Measurements from ENCODE around the gene RBBP7.
"Not testable (repeated sequence)": the region's sequence is repeated elsewhere in the genome, so short reads cannot be mapped to it uniquely, and the experiment has no call there.

RBBP7 gene

GRCh38 chrX:16867947-16868346 is 2.2 kb downstream of the RBBP7 start:
- DNase-seq (ENCODE audit: low read depth in 3 of 3, low spot score in 1 of 3): no peak

GRCh38 chrX:16862829-16863228 is 7.3 kb downstream of the RBBP7 start:
- DNase-seq (ENCODE audit: low read depth in 3 of 3, low spot score in 1 of 3): no peak

DNA sequence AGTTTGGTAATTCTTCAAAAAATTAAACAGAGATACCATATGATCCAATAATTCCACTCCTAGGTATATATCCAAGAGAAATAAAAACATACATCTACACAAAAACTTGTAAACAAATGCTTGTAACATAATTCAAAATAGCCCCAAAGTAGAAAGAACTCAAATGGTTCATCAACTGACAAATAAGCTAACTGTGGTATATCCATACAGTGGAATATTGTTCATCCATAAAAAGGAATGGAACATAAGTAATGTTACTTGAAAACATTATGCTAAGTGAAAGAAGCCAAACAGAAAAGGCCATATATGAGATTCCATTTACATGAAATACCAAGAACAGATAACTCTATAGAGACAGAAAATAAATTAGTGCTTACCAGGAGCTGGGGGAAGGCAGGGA is 13.4 kb downstream of the RBBP7 start:
- DNase-seq (ENCODE audit: low read depth in 3 of 3, low spot score in 1 of 3): no peak

DNA sequence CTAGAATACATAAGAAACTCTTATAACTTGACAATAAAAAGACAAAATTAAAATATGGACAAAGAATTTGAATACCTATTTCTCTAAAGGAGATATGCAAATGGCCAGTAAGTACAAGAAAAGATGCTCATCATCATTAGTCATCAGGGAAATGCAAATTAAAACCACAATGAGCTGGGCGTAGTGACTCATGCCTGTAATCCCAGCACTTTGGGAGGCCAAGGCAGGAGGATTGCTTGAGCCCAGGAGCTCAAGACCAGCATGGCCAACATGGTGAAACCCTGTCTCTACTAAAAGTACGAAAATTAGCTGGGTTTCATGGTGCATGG is 14.1 kb downstream of the RBBP7 start:
- DNase-seq (ENCODE audit: low read depth in 3 of 3, low spot score in 1 of 3): not testable (repeated sequence)

DNA sequence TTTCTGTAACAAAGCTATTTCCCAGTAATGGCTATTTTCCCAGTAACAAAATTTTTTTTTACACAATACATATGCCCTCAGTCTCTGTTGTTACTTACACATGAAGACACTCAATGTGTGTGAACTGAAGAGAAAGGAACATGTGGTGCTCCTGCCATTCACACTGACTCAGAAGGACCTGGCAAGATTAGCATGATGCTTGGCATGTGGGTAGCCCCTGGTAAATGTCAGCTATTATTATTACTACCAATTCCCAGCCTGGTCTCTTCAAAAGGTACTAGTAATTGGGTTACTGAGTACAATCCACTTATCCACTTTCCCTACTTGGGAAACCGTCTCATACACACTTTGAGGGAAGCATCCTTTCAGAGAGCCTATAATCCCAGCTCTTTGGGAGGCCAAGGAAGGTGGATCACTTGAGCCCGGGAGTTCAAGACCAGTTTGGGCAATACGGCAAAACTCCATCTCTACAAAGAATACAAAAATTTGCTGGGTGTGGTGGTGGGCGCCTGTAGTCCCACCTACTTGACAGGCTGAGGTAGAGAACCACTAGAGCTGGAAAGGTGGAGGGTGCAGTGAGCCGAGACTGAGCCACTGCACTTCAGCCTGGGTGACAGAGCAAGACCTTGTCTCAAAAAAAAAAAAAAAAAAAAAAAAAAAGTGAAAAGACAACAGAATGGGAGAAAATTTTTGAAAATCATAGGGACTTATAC is 14.6 kb downstream of the RBBP7 start:
- DNase-seq (ENCODE audit: low read depth in 3 of 3, low spot score in 1 of 3): no peak

- DNase-seq (ENCODE audit: low read depth in 3 of 3, low spot score in 1 of 3): no peak
Observed at GRCh38 chrX:16853537-16853936, 16.6 kb downstream of the RBBP7 start.

GRCh38 chrX:16852617-16853179 is 17.5 kb downstream of the RBBP7 start:
- DNase-seq (ENCODE audit: low read depth in 3 of 3, low spot score in 1 of 3): no peak

GRCh38 chrX:16851827-16852226 is 18.3 kb downstream of the RBBP7 start:
- DNase-seq (ENCODE audit: low read depth in 3 of 3, low spot score in 1 of 3): no peak

DNA sequence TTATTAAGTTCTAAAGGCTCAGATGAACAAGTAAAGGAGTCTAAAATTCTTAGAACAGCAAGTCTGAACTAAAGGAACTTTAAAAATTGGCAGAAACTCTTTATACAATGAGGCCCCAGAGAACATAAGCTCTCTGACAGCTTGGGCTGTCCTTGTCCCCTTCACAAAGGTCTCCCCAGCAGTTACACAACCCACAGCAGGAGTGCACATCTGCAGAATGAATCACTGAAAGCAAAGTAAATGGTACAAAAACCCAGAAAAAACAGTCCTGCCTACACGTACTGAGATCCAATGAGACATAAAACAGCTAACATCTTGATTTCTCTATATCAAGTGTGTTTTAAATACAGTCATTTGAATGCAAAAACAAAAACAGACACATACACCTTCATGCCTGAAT is 18.7 kb downstream of the RBBP7 start:
- no peak for DNase-seq (ENCODE audit: low read depth in 3 of 3, low spot score in 1 of 3)

GRCh38 chrX:16848541-16848940 is 21.6 kb downstream of the RBBP7 start:
- DNase-seq (ENCODE audit: low read depth in 3 of 3, low spot score in 1 of 3): no peak

GRCh38 chrX:16845686-16846085 is 24.5 kb downstream of the RBBP7 start:
- no peak for DNase-seq (ENCODE audit: low read depth in 3 of 3, low spot score in 1 of 3)

GRCh38 chrX:16843208-16843909 is 26.8 kb downstream of the RBBP7 start:
- no peak for DNase-seq (ENCODE audit: low read depth in 3 of 3, low spot score in 1 of 3)

DNA sequence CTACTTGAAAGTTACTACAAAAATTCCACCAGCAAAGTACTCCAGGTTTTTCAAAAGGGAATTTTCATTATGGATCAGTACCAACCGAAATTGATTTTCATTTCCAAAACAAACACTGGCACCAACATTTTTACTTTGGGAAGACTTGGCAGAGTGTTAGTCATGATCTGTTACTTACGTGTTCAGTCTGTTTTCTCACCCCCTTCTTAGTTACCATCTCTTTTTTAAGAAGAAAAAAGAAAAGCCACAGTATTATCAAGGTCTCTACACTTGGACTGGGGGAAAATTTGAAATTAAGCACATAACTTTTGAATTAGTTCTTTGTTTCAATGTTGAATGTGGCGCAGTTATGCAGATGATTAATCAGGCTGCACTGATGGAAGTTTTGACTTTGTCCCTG is 27.5 kb downstream of the RBBP7 start:
- DNase-seq (ENCODE audit: low read depth in 3 of 3, low spot score in 1 of 3): no peak

DNA sequence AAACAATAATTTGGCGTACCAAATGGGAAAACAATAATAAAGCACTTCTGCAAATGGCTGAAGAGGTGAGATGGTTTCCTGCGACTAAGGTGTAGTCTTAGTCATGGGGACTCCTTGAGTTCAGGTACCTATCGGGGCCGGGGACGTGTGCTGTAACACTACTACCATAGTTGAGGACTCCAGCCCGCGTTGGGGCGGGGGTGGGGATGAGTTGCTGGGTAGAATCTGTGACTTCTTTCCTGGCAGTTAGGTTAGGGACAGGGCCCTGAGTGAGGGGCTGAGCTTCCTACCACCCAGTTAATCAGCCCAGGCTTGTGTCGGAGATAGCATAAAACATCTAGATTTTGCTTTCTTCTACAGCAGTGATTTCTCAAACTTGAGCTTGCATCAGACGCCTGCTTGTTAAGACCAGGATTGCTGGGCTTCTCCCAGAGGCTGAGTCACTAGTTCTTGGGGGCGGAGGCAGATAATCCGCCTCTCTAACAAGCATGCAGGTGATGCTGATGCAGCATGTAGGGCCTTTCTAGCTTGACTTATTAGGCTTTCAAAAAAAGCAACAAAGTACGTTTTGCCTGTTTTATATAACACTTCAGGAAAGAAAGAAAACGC is 30.2 kb downstream of the RBBP7 start:
- no peak for DNase-seq (ENCODE audit: low read depth in 3 of 3, low spot score in 1 of 3)

DNA sequence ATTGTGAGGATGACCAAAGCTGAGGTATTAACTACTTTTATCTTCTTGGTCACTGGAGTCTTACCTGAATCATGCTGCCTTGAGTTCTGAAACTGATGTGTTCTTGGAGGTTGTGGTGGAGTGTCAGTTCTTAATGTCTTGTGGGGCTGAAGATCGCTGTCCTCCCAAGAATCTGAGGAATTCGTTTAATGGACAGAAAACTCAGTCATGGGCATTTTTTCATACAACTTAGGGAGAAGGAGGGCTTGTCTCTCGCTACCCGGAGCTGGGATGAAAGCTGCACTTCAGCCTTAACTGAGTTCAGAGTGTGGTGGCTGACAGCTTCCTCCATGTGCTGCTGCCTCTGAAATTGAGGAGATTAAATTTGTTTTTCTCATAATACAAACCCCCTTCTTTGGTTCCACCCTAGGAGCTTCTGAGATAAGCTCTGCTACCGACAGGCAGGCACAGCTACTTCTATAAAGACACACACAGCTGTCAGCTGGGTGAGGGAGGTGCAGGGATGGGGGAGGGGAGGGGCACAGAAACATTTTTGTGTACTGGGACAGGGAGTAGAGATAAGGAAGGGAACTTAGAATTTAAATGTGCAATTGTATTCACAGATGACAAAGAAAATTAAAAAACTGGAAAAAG is 30.8 kb downstream of the RBBP7 start:
- DNase-seq (ENCODE audit: low read depth in 3 of 3, low spot score in 1 of 3): no peak

- no peak for DNase-seq (ENCODE audit: low read depth in 3 of 3, low spot score in 1 of 3)
Observed at GRCh38 chrX:16838202-16839066, 31.7 kb downstream of the RBBP7 start.

GRCh38 chrX:16836371-16836770 is 33.8 kb downstream of the RBBP7 start:
- DNase-seq (ENCODE audit: low read depth in 3 of 3, low spot score in 1 of 3): no peak

DNA sequence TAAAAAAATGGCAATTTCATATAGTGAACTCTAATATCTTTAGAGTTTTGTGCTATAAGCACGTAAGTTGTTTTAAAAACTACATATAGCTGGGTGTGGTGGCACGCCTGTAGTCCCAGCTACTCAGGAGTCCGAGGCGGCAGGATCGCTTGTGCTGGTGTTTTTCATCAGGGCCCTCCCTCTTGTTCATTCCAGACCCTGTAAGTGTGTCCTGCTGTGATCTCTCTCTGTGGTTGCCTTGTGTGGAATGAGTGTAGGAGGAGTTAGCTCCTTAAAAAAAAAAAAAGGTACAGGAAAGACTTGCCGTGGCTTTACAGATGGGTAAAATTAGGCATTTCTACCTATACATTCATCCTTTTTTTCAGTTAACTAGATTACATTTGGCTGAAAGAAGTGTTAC is 35.4 kb downstream of the RBBP7 start:
- DNase-seq (ENCODE audit: low read depth in 3 of 3, low spot score in 1 of 3): no peak

- DNase-seq (ENCODE audit: low read depth in 3 of 3, low spot score in 1 of 3): no peak
Observed at GRCh38 chrX:16832301-16832700, 37.9 kb downstream of the RBBP7 start.

- no peak for DNase-seq (ENCODE audit: low read depth in 3 of 3, low spot score in 1 of 3)
Observed at GRCh38 chrX:16828124-16828908, 41.8 kb downstream of the RBBP7 start.
